ENCODE data around the gene SYTL1.
"Not testable (repeated sequence)": the region's sequence is repeated elsewhere in the genome, so short reads cannot be mapped to it uniquely, and the experiment has no call there.

Gene SYTL1

GRCh38 chr1:27381969-27382762 is 40.3 kb downstream of the SYTL1 start:
- DNase-seq (ENCODE audit: low read depth) = no peak
- TF ChIP-seq CTCF (conservative IDR thresholded peaks at IDR 0.05; ENCODE audit: control insufficient read depth, insufficient read depth, low read depth, low read length) = no peak
- H3K4me3 ChIP-seq (ENCODE audit: control insufficient read depth, low read depth, low read length) = no peak overlapping the region

DNA sequence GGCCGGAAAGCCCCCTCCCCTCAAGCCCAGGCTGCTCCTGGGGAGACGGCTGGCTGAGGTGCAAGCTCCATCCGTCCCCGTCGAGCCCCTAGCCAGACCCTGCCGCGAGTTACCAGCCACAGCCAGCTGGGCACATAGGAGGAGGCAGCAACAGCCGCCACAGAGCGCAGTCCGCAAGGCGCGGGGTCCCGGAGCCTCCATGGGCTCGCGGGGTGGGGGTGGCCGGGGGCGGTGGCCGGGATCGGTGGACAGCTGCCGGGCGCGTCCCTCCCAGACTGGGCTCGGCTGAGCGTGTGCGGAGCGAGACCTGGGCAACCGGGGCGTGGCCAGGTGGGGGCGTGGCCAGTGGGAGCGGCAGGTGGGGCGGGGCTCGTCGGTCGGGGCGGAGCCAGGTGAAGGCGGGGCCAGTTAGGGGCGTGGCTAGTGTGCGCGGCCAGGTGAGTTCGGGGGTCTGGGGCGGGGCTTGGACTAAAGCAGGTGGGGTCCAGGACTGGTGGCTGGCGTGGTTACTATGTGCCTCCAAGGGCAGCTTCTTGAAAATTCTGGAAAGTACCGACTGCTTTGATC is 41.3 kb downstream of the SYTL1 start, which contains the start of gene CD164L2:
Gene CD164L2, minus strand, starts transcription at position 295 of the 567 bp plus-strand sequence. Its CDS starts 94 bp downstream, at position 201.
- no peak within 1 kb of the TSS for H3K4me3 ChIP-seq (ENCODE audit: control insufficient read depth, low read depth, low read length)
- DNase-seq (ENCODE audit: low read depth) = no peak
- no peak for TF ChIP-seq CTCF (conservative IDR thresholded peaks at IDR 0.05; ENCODE audit: control insufficient read depth, insufficient read depth, low read depth, low read length)

DNA sequence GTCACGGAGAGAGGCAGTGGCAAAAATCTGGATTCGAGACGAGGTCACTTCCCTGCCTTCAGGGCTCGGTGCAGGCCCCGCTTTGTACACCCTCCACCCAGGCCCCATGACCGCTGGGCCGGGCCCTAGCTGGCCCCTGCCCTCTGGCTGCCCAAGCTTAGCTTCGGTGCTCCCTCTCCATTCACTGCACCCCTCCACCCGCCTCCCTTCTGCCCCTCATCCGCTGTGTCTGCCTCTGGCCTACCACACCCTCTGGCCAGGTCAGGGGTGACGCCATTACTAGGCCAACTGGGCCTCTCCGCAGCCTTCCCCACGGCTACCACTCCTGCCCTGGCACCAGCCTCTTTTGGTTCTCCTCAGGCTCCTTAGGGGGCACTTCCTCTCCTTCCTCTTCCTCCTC is 41.8 kb downstream of the SYTL1 start:
- H3K4me3 ChIP-seq (ENCODE audit: control insufficient read depth, low read depth, low read length) = no peak overlapping the region
- no peak for DNase-seq (ENCODE audit: low read depth)
- TF ChIP-seq CTCF (conservative IDR thresholded peaks at IDR 0.05; ENCODE audit: control insufficient read depth, insufficient read depth, low read depth, low read length) = no peak

DNA sequence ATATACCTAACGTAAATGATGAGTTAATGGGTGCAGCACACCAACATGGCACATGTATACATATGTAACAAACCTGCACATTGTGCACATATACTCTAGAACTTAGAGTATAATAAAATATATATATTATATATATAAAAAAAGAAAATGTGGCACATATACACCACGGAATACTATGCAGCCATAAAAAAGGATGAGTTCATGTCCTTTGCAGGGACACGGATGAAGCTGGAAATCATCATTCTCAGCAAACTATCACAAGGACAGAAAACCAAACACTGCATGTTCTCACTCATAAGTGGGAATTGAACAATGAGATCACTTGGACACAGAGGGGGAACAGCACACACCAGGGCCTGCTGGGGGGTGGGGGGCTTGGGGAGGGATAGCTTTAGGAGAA is 43.0 kb downstream of the SYTL1 start:
- H3K4me3 ChIP-seq (ENCODE audit: control insufficient read depth, low read depth, low read length); DNase-seq (ENCODE audit: low read depth): not testable (repeated sequence)

DNA sequence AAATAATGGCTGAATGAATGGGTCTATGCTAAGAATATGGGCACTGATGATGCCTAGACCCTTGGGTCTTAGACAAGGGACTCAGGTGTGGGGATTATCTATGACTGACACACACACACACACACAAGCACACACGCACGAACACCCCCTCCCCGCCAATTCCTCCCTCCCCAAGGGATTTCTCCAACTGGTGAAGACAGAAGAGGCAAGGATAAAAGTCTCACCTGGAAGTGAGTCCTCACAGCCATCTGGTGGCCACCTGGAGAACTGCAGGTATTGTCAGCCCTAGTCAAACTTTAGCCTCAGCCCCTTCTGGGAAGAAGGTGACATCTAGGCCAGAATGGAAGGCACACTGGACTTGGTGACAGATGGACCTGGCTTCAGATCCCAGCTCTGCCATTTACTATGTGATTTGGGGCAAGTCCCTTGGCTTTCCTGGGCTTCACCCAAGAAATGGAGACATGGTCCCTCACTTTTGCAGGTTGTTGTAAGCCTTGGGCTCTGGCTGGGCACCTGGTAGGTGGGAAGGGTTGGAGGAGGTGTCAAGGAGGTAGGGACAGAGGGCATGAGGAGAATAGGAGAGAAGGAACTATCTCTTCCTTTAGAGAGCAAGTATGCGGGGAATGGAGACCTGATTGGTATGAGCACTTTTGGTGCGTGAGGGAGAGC is 46.6 kb downstream of the SYTL1 start:
- peak; percentile 88 for TF ChIP-seq CTCF (conservative IDR thresholded peaks at IDR 0.05; ENCODE audit: control insufficient read depth, insufficient read depth, low read depth, low read length)
- no peak overlapping the region for H3K4me3 ChIP-seq (ENCODE audit: control insufficient read depth, low read depth, low read length)
- DNase-seq (ENCODE audit: low read depth) = no peak

GRCh38 chr1:27391511-27392095 is 49.8 kb downstream of the SYTL1 start:
- peak overlapping the region; percentile 48 for H3K4me3 ChIP-seq (ENCODE audit: control insufficient read depth, low read depth, low read length)
- no peak for TF ChIP-seq CTCF (conservative IDR thresholded peaks at IDR 0.05; ENCODE audit: control insufficient read depth, insufficient read depth, low read depth, low read length)
- peak; percentile 59 for DNase-seq (ENCODE audit: low read depth)

Measured in fibroblast of mammary gland (primary cell).